HG03571 (cell line): ENCODE results near the gene POLR3B.
"Not testable (repeated sequence)": the region's sequence is repeated elsewhere in the genome, so short reads cannot be mapped to it uniquely, and the experiment has no call there.

Experiments used
- ATAC-seq: cut with Tn5 transposase; IDR thresholded peaks from one replicate; pipeline ENCODE4 v1.9.1; 2021; ENCODE audit not compliant: unreplicated experiment

The POLR3B gene

GRCh38 chr12:106342397-106343213 lies 14.9 kb upstream of the POLR3B start:
- ATAC-seq, result no peak

- no peak for ATAC-seq
Observed at GRCh38 chr12:106343214-106343528, 14.4 kb upstream of the POLR3B start.

DNA sequence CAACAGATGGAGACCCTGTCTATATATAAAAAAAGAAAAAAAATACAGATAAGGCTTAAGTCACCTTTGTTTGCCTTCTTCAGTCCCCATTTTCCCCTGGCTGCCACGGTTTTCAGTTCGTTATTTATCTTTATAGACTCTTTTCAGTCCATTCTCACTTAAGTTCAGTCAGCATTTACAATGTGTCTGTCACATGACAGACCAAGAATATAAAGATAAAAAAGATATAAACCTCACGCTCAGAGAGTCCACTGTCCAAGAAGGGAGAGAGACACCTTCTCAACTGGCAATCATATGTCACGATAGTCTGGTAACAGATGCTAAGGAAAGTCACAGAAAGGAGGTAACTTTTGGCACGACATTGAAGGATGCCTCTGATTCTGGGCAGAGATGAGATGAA lies 13.4 kb upstream of the POLR3B start:
- ATAC-seq, result no peak

- ATAC-seq, result no peak
Observed at GRCh38 chr12:106345746-106346145, 11.8 kb upstream of the POLR3B start.

- no peak for ATAC-seq
Observed at GRCh38 chr12:106348411-106348810, 9.1 kb upstream of the POLR3B start.

DNA sequence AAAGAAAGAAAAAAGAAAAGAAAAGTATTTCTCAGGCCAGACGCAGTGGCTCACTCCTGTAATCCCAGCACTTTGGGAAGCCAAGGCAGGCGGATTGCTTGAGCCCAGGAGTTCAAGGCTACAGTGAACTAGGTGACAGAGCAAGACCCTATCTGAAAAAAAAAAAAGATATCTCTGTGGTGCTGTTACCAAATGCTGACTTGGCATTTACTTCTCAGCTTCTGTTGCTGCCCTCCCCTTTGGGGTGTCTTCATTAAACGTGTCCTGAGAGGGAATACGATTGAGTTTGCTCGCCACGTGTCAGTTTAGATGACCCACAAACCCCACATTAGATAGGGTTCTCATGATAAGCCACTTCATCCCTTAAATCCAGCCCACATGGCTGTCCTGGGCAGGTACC lies 4.4 kb upstream of the POLR3B start:
- ATAC-seq, result no peak

- ATAC-seq, result peak; percentile 16
Observed at GRCh38 chr12:106358396-106359241, 1.1 kb downstream of the POLR3B start.

- no peak for ATAC-seq
Observed at GRCh38 chr12:106359646-106360399, 2.3 kb downstream of the POLR3B start.

- no peak for ATAC-seq
Observed at GRCh38 chr12:106360400-106360994, 2.9 kb downstream of the POLR3B start.

GRCh38 chr12:106362971-106363370 lies 5.4 kb downstream of the POLR3B start:
- no peak for ATAC-seq

DNA sequence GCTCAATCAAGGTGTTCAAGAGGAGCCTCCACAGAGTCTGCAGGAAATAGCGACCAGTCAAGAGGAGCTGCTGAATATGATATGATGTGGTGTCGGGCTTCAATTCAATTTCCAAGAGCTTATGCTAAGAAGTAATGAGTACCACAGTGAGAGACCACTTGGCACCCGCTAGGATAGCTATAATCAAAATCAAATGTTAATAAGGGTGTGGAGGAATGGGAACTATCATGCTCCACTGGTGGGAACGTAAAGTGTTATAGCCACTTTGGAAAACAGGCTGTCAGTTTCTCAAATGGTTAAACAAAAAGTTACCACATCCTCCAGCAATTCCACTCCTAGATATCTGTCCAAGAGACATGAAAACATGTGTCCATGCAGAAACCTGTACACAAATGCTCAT lies 6.7 kb downstream of the POLR3B start:
- no peak for ATAC-seq

DNA sequence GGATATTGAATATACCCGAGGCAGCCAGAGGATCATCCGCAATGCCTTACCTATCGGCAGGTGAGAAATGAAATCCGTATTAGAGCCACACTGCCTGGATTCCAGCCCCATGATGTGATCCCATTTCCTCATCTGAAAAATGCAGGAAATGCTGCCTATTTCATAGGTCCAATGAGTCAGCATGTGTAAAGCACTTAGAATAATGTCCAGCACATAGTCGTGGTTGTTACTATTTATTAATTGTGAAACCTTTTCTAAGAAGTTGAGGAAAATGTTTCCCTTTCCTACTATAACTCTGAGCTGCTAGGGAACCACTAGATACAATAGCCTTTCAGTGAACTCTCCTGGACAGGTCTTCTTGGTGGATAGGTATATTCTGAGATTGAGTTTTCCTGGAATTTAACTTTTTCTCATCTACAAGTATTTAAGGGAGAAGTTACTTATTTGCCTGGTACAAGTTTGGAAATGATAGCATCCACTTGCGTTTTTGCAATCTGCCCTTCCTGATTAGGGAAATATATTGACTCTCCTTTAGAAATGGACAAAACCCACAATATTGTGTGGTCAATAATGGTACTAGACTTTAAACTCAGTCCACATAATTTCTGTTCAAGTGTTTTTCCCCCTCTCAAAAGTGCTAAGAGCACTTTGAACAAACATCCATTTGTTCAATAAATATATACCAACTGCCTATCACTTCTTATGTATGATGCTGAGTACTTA lies 12.2 kb downstream of the POLR3B start:
- no peak for ATAC-seq

DNA sequence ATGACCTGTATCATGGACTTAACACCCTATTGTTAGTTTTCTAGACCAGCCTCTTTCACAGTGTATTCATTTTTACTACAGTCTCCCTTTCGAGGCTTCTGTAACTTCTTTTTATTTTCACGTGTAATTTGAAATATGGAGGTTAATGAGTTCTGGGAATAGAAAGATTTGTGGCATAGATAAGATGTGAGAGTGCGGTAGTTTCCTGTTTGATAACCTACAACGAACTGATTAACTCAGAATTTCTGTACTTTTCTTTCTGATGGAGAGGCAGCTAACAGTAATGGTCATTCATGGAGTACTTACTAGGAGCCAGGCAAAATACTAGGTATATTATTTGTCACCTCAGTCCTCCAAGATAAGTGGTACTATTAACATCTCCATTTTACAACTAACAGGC lies 21.2 kb downstream of the POLR3B start:
- no peak for ATAC-seq

- no peak for ATAC-seq
Observed at GRCh38 chr12:106380954-106381353, 23.4 kb downstream of the POLR3B start.

DNA sequence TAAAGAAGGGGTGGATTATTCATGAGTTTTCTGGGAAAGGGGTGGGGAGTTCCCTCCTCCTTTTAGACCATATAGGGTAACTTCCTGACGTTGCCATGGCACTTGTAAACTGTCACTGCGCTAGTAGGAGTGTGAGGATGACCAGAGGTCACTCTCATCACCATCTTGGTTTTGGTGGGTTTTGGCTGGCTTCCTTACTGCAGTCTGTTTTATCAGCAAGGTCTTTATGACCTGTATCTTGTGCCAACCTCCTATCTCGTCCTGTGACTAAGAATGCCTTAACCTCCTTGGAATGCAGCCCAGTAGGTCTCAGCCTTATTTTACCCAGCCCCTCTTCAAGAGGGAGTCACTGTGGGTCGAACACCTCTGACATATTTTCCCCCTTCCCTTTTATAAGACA lies 24.3 kb downstream of the POLR3B start:
- not testable (repeated sequence) for ATAC-seq

DNA sequence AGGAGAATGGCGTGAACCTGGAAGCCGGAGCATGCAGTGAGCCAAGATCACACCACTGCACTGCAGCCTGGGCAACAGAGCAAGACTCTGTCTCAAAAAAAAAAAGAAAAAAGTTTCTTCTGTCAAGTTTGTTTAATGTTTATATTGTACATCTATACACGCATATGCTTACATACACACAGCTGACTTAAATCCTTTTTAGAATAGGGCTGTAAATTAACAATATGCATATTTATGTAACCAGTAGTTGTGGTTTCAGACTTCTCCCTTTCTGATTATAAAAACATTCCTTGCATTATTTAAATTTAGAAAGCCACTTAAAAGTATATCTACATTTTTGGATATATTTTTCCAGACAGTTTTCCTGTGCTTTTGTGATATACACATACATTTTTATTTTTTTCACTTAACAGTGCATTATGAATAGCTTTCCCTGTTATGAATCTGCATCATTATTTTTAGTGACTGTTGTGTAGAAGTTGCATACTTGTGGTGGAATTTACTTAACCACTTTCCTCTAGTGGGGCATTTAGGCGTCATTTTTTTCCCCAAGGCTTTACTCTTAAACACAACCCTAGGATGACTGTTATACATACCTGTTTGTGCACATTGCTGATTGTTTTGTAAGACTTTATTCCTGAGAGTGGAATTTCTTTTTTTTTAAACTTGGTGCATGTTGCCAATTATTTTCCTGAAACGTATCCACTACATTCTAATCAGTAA lies 29.4 kb downstream of the POLR3B start:
- ATAC-seq, result no peak

- no peak for ATAC-seq
Observed at GRCh38 chr12:106387848-106388377, 30.4 kb downstream of the POLR3B start.

GRCh38 chr12:106389151-106389550 lies 31.6 kb downstream of the POLR3B start:
- ATAC-seq, result no peak

DNA sequence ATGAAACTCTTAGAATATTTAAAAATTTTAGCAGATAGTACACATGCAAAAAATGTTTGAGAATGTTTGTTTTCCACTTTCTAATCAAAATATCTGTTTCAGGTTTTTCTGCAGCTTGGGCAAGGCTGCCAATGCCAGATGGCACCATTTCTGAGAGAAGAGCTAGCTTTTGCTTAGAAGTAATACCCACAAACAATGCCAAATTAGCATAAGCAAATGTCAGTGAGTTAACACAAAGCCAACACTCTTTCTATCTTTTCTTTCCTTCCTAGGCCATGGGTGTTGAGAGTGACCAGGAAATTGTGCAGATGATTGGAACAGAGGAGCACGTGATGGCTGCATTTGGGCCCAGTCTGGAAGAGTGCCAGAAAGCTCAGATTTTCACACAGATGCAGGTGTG lies 35.2 kb downstream of the POLR3B start:
- ATAC-seq, result no peak

- no peak for ATAC-seq
Observed at GRCh38 chr12:106409878-106410277, 52.3 kb downstream of the POLR3B start.
